Measurements from ENCODE around the gene SLC1A2.

The SLC1A2 gene

DNA sequence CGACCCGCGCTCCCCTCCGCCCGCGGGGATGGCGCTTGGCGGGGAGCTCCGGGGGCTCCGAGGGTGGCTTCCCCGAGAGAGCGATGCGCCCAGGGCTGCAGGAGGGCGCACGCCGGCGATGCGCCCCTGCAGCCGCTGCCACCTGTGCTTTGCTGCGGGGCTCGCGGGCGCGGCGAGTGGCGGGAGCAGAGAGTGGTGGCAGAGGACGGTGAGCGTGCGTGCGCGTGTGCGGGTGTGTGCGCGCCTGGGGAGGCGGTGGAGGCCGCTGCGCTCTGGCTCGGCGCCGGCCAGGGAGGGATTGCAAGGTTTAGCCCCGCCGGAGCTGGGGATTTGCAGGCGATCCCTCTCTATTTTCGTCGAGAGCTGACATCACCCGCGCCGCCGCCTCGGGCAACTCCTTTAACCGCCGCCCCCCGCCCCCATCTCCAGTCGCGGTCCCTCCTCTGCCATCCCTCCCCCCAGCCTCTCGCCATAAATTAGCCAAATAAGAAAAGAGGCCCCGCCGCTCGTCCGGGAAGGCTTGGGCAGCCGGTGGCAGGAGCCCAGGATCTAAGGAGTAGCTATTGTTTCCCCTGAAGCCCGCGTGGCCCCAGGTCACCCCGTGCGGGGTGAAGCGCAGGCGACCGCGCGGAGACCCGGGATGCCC is at the start of gene SLC1A2:
Gene SLC1A2, minus strand, starts transcription at position 375 of the 646 bp plus-strand sequence. CDS start 592 bp downstream, outside the sequence.
- peak; percentile 54 for DNase-seq (ENCODE audit: low read depth)

DNA sequence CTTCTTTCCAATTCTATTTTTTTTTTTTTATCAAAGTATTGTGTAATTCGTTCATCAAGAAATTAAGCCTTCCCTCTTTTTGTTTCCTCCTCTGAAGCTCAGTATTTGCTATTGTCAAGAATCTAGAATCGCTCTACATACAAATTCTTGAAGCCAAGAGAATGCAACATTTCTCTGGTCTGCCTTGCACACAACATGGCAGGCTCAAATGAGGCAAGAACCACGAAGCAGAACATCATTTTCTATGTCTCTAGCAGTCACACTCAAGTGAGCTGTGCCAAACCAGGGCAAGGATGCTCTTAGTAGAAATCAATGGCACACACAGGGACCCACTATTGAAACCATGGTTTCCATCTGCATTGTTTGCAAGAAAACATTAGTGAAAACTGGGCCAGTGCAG is 46.7 kb upstream of the SLC1A2 start:
- DNase-seq (ENCODE audit: low read depth): no peak

DNA sequence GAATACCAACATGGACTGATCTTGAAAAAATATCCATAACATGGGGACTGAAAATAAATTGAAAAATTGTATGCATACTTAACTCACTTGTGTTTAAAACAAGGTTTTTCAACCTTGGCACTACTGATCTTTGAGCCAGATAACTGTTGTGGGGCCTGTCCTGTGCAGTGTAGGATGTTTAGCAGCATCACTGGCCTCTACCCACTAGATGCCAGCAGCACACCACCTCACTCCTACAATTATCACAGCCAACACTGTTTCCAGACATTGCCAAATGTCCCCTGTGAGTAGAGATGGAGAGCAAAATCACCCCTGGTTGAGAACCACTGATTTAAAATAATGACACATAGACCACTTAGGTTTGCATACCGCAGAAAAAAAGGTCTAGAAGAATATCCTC is 45.0 kb upstream of the SLC1A2 start:
- peak; percentile 54 for DNase-seq (ENCODE audit: low read depth)

DNA sequence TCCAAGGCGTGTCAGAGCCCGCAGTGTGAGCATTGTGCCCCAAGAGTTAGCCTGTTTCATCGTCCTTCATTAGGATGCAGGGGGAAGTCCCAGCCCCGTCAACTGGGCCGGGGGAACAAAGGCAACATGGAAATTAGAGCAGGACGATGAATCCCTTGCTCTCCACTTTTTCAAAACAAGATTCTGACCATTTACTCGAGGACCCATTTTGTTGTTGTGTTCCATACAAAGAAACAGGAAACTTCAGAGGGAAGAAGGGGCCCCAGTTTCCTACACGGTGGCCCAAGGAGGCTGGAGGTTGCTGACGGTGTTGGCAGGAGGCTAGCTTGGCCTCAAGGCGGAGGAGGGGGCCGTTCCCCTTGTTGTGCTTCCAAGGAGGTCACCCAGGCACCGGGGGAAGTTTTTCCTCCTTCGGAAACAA is 44.0 kb upstream of the SLC1A2 start:
- no peak for DNase-seq (ENCODE audit: low read depth)

DNA sequence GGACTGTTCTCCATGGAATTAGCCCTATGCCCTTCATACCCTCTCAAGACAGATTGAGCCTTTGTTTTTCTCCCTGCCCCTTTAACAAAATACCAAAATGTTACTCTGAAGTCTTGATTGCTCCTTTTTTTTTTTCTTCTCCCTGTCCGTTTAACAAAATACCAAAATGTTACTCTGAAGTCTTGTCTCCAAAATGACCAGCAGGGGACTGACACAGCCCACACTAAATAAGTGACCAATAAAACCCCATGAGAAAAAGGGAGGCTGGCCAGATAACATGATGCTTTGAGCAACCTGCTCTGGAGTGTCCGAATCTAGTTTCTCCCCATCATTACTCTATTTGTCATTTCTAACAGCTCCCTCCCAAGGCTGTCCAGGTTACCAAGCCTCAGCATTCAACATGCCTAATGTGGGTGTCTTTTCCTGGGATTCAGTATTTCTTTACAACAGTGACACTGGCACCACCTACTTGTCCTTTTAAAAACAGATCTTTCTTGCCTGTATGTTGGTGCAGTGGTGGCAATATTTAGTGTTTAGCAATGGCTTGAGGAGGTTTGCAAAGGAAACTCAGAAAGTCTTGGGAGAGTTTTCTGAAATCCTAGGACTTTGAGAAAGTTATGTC is 42.7 kb upstream of the SLC1A2 start:
- no peak for DNase-seq (ENCODE audit: low read depth)

DNA sequence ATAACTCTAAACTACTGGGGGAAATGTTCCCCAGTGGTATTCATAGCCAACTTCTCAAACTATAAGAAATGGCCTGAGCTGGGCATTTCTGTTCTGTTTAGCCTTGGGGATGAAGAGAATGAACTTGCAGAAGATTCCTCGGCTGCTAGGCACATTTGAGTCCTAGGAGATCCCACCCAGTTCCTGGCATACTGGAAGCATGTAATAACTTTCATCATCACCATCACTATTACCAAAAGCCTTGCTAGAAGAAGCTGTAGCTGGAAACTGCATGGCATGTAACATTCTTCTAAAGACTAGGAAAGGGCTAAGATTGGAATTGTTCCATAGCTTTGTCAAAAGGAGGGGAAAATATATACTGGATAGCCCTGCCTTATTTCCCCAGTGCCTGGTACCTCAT is 40.1 kb upstream of the SLC1A2 start:
- no peak for DNase-seq (ENCODE audit: low read depth)

DNA sequence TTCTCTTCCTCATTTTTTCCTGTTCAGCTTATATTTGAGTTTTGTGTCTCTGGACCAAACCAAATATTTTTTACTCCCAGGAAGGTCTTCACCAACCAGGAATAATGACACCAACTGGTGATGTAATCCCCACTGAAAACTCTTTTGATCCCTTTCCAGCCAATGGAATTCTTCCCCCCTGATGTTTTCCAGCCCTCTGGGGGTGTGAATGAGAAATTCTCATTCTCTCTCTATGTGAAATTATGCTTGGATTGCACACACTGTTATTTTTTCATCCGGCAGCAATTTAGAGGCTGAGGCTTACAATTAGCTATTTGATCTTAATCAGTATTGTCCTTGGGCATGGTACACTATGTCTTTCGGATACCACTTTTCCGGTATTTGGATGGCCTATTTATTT is 39.5 kb upstream of the SLC1A2 start:
- DNase-seq (ENCODE audit: low read depth): peak; percentile 73

DNA sequence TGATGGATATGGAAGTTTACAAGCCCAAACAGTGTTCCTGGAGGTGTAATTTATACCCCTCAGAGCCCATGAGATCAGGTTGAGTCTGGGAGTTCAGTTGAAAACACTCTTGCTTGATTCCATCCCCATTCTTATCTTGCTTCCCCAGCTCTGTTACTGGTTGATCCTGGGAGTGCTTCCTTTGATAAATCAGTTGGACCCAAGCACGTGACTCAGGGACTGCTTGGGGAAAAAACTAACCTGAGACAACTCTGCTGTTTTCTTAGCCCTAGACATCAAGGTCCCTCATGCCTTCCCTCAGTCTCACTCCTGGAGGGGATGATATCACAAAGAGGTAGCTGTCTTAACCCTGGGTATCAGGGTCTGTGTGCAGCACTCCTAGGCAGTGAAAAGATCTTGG is 35.0 kb upstream of the SLC1A2 start:
- no peak for DNase-seq (ENCODE audit: low read depth)

DNA sequence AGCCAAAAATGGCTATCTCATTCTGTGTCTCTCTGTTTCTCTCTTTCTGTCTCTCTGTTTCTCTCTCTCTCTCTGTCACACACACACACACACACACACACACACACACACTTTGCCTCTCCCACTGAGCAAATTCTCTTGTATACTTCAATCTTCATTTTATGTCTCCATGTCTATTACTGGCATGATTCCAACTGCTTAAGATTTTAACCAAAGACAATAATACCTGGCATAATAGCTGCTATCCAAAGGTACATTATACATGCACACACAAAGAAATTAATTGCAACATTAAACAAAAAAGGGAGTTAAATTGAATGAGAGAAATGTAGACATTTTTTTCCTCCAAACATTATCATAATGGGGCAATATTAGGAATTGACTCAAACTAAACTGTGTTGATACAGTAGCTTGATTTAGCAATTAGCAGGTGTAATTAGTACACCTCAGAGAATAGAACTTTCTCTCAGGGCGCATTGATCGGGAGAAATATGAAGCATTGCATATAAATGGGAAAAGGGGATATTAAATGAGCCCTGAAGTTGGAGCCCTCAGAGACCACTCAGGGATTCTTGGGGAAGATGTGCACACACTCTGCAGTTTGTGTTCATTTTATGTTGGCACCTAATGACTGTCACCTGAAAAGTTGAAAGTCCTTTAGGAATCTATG is 17.4 kb upstream of the SLC1A2 start:
- DNase-seq (ENCODE audit: low read depth): no peak

DNA sequence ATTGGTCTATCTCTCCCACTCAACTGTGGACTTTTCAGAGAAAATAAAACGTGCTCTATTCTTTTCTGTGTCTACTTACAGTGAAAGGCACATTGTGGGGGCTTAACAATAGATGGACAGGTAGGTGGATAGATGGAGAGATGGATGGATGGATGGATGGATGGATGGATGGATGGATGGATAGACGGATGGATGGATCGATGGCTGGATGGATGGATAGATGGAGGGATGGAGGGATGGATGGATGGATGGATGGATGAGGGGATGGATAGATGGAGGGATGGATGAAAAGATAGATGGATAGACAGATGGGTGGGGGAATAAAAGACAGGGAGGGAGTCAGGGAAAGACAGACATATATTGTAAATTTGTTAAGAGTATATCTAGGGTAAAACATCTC is 14.2 kb upstream of the SLC1A2 start:
- DNase-seq (ENCODE audit: low read depth): no peak

DNA sequence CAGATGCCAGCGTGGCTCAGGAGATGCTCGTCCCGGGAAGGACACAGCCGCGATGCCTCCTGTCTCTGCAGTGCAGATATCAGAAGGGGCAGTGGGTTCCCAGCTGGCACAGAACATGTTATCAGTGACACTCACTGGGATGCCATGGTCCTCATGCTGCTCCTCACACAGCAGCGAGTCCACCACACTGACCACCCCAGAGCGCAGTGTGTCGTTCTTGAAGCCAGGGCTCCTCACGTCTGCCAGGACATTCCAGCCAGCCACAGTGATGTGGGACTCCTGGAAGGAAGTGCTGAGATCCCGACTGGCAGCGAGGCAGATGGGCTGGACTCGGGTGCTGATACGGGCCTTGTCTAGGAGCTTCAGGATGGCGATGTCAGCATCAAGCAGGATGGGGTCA is 13.1 kb upstream of the SLC1A2 start:
- DNase-seq (ENCODE audit: low read depth): no peak

DNA sequence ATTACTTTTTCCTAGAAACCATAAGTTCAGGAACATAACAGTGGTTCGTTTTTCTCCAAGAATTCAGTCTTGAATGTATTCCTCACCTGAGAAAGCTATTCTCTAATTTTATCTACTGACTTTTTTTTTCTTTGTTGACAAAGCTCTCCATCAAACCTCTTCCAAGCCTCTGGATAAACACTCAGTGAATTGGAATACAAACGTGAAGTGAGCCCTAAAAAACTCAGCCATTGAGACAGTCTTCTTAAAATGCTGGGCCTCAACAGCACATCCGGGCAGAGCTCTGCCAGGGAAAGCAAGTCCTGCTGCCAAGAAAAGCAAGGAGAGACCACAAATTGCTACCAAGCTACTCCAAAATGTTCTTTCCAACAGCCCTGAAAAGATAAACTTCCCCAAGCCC is 7.7 kb upstream of the SLC1A2 start:
- DNase-seq (ENCODE audit: low read depth): peak; percentile 76

DNA sequence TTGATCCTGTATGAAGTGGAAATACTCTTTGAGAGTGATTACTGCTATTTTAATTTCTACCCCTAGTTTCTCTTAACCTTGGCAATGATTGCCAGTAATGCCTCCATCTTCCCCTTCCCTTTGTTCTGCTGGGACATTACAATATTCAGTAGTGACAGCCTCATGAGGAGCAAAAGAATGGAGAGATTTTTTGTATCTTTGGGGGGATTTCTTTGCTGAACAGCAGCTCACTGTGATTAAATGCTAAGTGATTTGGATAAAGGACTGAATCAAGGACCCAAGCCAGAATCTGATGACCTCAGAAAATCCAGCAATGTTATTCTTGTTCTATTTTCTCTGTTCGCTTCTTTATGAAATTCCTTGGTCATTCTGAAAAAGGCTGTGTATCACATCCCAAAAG is 7.0 kb upstream of the SLC1A2 start:
- DNase-seq (ENCODE audit: low read depth): no peak

DNA sequence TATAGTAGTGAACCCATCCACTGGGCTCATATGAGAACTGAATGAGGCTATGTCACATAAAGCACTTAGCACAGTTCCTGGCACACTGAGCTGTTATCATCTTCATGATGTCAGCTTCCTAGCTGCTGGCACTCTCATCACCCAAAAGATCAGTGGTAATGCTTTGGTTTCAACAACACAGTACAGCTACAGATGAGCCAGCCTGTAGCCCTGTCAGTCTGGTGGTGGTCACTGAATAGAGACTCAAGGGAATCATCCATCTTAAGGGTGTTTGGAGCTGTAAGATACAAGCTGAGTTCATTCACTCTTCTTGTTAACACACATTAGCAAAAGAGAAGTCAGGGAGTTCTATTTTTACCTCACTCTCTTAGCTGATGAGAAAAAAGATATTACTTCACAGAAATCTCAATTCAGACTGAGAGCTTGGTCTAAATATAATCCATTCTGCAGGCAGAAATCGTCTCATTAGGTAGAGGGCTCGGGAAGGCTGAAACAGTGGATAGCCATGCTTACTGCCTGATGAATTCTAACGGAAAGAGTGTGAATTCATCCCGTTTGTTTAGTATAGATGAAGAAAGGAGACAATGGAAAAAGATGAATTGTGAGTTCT is 6.3 kb upstream of the SLC1A2 start:
- DNase-seq (ENCODE audit: low read depth): no peak

DNA sequence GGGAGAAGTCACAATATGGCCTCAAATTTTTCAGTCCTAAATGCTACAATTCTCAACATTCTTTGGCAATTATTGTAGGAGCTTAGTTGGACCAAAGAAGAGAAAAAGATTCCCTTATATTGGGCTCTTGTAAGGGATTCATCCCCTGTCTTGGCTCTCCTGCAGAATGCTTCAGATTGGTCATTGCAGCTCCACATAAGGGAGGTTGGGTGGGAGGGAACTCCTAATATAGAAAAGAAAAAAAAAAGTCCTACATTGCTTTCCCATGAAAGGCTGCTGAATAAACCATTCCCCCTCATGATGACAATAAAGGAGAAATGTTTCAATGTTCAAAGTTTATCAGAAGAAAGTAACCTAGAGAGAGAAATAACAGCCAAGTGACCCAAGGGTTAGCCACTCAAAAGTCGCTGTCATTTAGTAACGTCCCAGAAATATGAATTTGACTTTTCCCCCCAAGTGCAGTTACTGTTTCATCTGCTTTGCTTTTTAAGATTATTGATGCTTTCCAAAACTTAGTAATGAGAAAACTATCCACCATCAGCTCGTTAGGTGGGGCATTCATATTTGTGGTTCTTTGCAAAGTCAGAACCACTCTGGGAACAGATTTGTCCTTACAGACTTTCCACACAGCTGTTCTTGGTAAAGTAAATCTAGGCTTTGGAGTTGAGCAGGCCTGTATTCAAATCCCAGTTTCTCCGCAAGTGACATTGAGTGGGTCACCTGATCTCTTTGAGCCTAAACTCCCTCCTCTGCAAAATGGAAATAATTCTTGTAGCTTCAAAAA is 5.0 kb upstream of the SLC1A2 start:
- peak; percentile 75 for DNase-seq (ENCODE audit: low read depth)

DNA sequence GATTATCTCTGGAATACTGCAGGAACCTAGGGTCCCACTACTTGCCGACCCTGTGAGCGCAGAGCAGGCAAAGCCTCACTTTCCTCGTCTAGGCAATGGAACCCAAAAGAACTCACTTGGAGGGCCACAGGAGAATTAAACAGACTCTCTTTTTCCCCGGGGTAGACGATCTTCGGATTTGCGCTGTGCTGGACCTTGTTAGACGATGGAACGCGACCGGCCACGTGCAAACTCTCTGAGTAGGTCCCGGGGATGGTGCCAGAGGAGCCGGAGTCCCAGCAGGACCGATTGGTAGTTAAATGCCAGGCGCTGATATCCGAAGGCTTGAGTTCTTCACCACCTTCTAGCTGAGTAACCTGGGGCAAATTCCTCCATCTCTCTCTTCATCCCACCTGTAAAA is 1.0 kb upstream of the SLC1A2 start:
- no peak for DNase-seq (ENCODE audit: low read depth)

DNA sequence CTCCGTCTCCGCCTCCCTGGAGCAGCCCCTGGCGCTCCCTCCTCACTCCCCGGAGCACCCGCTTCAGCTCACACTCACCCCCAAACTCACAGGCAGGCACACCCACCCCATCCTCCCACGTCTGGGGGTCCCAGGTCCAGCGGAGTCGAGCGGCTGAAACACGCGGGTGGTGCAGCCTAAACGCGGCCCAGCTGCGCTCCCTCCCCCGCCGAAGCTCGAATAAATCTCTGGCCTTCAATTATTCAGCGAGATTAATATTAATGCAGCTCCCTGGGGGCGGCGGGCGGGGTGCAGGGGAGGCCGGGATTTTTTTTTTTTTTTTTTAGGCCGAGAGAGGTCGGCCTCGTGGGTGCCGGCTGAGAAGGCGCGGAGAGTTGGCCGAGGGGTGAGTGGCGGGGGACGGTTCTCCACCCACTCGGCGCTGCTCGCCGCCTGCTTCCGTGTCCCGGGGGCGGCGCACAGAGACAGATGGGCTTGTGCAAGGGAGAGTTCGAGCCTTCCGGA is 524 bp upstream of the SLC1A2 start:
- DNase-seq (ENCODE audit: low read depth): no peak

DNA sequence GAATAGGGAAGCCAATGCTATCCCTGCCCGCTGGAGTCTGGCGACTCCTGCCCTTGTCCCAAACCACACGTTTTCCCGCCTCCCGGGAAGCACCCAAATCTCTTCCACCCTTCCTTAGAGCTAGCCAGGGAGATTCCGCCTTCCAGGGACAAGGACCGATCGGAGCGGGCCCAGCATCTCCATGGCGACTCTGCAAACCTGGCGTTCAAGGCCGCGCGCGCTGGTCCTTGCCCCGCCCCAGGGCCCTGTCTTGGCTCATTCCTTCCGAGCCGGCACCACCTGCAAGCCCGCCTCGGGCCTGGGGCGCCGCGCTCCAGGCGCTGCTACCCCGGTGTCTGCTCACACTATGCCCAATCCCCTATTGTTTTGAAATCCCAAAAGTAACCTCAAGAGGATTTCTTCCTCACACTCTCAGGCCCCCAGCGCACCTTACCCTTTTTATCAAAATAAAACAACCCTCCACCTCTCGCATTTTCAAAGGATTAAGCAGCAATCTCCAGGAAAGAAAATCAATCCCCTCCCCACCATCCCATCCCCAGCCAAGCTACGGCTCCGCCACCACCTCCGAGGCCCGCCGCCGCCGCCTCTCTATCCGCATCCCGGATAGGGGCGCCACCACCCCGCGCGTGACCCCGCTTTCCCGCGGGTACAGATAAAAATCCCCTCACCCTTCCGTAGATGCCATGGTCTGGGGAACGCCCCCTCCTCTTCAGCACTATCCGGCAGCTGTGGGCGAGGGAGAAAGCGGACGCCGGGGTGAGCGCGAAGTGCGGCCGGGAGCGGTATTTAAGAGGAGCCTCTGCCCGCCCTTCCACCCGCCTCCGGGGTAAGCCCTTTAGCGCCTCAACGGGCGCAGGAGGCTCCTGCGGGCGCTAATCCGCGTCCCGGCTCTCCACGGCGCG is 825 bp downstream of the SLC1A2 start:
- DNase-seq (ENCODE audit: low read depth): peak; percentile 36

DNA sequence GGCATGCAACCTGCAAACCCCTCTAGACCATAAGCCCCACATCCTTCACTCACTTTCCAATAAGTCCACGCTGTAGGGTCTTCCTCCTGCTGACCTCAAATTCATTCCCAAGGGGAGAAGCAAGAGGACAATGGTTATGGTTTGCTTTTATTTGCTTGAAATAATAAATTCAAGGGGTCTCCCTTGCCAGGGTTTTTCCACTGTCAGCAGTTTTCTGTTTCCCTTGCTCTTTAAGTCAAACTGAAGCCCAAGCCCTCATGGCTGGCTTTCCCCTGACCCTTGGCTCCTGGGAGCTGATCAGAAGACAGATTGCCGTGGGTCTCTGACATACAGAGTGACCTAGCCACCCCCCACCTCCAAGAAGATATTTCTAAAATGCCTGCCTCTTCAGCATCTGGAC is 3.9 kb downstream of the SLC1A2 start:
- DNase-seq (ENCODE audit: low read depth): no peak

DNA sequence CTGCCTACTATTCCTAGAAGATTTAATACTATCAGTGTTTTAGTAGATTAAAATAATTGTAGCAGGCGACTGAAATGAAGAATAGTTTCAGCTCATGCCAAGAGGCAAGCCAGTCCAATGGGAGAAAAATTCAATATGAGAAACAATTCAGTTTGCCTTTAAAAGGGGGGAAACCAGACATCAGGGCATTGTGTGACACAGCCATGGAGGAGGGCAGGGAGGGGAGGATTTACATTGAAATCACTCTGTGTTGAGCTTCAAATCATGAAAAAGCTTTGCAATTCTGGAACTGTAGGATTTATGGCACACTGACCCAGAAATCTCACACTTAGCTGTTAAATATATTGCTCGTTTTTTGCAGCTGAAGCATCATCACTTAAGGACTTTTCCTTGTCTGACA is 4.6 kb downstream of the SLC1A2 start:
- no peak for DNase-seq (ENCODE audit: low read depth)

DNA sequence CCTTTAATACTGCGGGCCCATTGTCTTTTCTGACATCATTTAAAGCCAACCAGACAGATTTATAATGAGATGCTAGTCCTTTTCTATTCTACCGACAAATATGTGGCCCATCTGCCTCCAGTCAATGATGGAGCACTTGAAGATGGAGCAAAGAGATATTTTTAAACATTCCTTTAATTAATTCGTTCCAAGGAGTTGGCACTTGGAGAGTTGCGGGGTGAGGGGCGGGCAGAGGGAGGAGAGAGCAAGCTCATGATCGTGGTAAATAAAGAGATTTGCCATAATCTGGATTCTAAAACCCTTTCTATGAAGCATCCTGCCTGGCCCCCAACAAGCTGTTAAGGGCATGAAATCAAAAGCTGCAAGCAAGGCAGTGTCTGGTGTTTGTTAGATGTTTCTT is 5.0 kb downstream of the SLC1A2 start:
- no peak for DNase-seq (ENCODE audit: low read depth)

Data from EH (cell line).